Ovary (tissue), 3 donors: Measurements from ENCODE around the gene KCNB1.

Experiments used
- EP300 ChIP-seq: sonication (generic); formaldehyde crosslinking; IDR thresholded peaks from one replicate; pipeline ENCODE4 v1.6.1; 2017; ENCODE audit warnings: antibody characterized with exemption
- POLR2A ChIP-seq: fragments of 450-650 bp; IDR thresholded peaks from one replicate; pipeline ENCODE4 v1.6.1; 2017; ENCODE audit warnings: antibody characterized with exemption, mild to moderate bottlenecking, moderate library complexity
- TF ChIP-seq, protein P1 (sequence below), 3 donors: fragments of 450-650 bp in 2 of 3; fragments of 200-600 bp in 1 of 3; IDR thresholded peaks; one replicate each; pipeline versions ENCODE4 v1.5.1 to v1.8.0; 2016 to 2022; ENCODE audit warnings: antibody characterized with exemption in 3 of 3, mild to moderate bottlenecking in 1 of 3
- donor health status: DM: no; HTN: no; CAD: no.

DNA sequence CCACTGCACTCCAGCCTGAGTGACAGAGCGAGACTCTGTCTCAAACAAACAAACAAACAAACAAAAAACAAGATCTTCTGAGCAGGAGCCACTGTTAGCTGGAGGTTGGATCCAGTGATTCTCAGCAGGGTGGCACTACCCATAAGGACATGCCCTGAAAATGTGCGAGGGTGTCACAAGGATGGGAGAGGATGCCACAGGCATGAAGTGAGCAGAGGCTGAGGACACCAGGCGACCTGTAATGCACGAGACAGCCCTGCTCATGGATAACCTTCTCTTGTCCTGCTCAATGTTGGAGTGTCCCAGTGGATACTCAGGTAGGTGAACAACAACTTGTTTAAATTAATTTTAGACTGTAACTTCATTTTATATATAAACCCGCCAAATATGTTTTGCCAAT, 76.8 kb downstream of the KCNB1 start:
- TF ChIP-seq POLR2A (no peak), EP300 (no peak)
- TF ChIP-seq, protein P1, sequence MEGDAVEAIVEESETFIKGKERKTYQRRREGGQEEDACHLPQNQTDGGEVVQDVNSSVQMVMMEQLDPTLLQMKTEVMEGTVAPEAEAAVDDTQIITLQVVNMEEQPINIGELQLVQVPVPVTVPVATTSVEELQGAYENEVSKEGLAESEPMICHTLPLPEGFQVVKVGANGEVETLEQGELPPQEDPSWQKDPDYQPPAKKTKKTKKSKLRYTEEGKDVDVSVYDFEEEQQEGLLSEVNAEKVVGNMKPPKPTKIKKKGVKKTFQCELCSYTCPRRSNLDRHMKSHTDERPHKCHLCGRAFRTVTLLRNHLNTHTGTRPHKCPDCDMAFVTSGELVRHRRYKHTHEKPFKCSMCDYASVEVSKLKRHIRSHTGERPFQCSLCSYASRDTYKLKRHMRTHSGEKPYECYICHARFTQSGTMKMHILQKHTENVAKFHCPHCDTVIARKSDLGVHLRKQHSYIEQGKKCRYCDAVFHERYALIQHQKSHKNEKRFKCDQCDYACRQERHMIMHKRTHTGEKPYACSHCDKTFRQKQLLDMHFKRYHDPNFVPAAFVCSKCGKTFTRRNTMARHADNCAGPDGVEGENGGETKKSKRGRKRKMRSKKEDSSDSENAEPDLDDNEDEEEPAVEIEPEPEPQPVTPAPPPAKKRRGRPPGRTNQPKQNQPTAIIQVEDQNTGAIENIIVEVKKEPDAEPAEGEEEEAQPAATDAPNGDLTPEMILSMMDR (IDR thresholded peaks at IDR 0.05) = no peak
